SK-N-SH treated with all-trans-retinoic acid at 6 μM for 48 hours (cell line): ENCODE measurements around the gene FLOT1.

Source experiments
- ARNTL ChIP-seq: fragments of 450-650 bp; formaldehyde crosslinking; IDR thresholded peaks from 2 replicates; pipeline ENCODE4 v1.5.0; 2020; ENCODE audit warnings: low read depth, mild to moderate bottlenecking, moderate library complexity, borderline replicate concordance
- TSHZ2 ChIP-seq: fragments of 250-450 bp; sonication (Bioruptor Pico); IDR thresholded peaks from 2 replicates; pipeline ENCODE4 v1.5.0; 2020; ENCODE audit warnings: mild to moderate bottlenecking, moderate library complexity
- TF ChIP-seq, protein P1 (sequence below): fragments of 250-450 bp; sonication (Bioruptor Pico); IDR thresholded peaks from 2 replicates; pipeline ENCODE4 v1.8.0; 2020; ENCODE audit warnings: mild to moderate bottlenecking, moderate library complexity, borderline replicate concordance
- TF ChIP-seq, protein P2 (sequence below): fragments of 250-450 bp; sonication (Bioruptor Pico); IDR thresholded peaks from 2 replicates; pipeline ENCODE4 v1.5.1; 2020; ENCODE audit warnings: low read depth, mild to moderate bottlenecking, moderate library complexity

- TF ChIP-seq TSHZ2 (no peak), ARNTL (CRISPR knock-in tag) (no peak)
- TF ChIP-seq, protein P1, sequence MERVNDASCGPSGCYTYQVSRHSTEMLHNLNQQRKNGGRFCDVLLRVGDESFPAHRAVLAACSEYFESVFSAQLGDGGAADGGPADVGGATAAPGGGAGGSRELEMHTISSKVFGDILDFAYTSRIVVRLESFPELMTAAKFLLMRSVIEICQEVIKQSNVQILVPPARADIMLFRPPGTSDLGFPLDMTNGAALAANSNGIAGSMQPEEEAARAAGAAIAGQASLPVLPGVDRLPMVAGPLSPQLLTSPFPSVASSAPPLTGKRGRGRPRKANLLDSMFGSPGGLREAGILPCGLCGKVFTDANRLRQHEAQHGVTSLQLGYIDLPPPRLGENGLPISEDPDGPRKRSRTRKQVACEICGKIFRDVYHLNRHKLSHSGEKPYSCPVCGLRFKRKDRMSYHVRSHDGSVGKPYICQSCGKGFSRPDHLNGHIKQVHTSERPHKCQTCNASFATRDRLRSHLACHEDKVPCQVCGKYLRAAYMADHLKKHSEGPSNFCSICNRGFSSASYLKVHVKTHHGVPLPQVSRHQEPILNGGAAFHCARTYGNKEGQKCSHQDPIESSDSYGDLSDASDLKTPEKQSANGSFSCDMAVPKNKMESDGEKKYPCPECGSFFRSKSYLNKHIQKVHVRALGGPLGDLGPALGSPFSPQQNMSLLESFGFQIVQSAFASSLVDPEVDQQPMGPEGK (CRISPR knock-in tag): no peak
- TF ChIP-seq, protein P2, sequence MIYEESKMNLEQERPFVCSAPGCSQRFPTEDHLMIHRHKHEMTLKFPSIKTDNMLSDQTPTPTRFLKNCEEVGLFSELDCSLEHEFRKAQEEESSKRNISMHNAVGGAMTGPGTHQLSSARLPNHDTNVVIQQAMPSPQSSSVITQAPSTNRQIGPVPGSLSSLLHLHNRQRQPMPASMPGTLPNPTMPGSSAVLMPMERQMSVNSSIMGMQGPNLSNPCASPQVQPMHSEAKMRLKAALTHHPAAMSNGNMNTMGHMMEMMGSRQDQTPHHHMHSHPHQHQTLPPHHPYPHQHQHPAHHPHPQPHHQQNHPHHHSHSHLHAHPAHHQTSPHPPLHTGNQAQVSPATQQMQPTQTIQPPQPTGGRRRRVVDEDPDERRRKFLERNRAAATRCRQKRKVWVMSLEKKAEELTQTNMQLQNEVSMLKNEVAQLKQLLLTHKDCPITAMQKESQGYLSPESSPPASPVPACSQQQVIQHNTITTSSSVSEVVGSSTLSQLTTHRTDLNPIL: peak; percentile 23; the same call in 1 of the 2 replicates
Measured at GRCh38 chr6:30720738-30721197, 21.7 kb downstream of the FLOT1 start.
